Muscle of arm (tissue), 12 donors: Measurements from ENCODE around the gene PKP4. TPM values are rescaled to one million over a fixed set of nuclear protein-coding genes. Genes with fewer than 3 reads are reported as not detected.

ENCODE experiments used
- DNase-seq: peaks from one replicate; pipeline ENCODE4 v3.0.0-alpha.2; 2013
- polyA plus RNA-seq, 12 donors: library from polyadenylated mRNA; unstranded; fragments of 120-200 nt; gene quantifications; one replicate each; pipeline ENCODE4 v1.2.1, GENCODE V29; 2013; ENCODE audit not compliant: insufficient read length in 12 of 12

PKP4 gene
- polyA plus RNA-seq, 12 donors = 20.8 to 64.5 (median 29.0) TPM; not detected in 1

DNA sequence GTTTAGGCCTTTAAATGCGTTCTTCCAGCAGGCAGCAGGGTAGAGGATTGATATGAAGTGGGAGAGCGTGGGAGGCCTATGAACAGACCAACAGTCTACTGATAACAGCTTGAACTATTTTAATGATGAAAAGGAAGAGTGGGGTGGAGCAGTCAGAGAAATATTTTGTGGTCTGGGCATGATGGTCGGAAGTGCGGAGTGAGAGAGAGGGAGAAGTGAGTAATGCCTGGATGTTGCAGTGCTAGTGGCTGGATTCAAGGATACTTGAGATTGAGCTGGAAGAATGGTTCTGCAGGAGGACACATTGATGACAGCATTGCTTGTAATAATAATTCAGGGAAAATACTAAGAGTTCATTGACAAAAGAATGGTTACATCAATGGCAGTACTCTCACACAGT is 187.4 kb downstream of the PKP4 start:
- no peak for DNase-seq

DNA sequence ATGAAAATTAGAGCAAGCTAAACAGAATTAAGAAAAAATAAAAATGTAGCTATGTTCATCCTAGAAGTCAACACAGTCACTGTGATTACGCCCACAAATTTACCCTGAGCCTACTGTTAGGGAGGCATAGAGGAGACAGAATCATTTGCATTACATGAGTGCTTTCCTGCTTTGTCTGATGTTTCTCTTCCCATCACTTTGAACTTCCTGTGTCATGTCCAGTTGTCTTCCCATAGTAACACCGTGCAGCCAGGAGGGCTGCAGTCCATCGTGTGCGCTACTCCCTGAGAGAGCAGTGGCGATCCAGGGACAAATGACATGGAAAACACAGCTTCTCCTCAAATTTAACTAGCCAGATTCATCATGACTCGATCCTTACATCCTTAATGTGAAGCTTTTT is 188.5 kb downstream of the PKP4 start:
- DNase-seq = no peak

DNA sequence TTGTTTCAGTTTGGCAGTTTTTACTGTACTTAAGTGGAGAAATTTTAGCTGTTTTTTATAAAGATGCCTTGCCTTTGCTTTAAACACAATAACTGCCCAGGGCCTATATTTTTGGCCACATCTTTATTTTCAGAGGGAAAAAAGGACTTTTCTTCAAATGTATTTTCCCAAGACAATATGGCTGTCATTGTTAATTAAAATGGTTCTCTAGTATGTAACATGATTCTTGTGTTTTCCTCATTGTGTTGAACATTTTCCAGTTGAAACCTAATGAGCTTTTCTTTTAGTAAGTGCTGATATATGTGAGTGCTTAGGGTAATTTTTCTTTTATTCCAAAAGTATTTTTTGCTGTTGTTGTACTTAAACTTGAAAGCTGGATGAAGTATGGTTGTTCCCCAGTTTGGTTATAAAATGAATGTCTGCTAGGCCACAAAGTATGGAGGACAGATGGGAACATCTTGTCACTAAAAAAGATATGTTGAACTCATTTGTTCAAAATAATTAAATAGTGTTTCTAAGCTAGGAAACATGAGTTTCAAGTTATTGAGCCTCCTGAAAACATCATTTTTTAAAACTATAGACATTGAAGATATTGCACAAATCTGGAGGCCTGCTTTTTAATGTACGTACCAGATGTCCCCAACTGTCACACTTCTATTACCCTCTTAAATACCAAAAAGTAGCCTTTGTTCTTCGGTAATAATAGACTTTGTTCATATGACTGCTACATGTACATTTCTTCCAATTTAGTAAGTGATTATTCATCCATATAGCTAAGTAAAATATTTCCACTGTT is 190.9 kb downstream of the PKP4 start:
- DNase-seq = no peak

DNA sequence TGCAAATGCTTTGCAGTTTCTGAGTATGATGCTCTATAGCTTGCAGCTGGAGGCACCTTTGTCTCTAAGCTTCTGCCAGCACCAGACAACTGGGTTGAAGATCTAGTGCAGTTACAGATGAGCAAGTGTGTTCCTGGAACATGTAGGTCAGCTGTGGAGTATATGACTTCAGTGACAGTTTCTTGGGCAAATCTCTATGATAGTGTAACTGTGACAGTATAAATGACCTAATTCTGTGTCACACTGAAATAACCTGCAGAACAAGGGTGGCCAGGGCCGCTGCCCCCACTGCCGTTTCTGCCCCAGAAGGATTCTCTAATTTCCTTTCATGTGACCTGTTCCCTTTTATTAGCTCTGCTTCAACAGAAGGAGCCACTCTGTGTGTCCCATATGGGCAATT is 193.1 kb downstream of the PKP4 start:
- DNase-seq = no peak

DNA sequence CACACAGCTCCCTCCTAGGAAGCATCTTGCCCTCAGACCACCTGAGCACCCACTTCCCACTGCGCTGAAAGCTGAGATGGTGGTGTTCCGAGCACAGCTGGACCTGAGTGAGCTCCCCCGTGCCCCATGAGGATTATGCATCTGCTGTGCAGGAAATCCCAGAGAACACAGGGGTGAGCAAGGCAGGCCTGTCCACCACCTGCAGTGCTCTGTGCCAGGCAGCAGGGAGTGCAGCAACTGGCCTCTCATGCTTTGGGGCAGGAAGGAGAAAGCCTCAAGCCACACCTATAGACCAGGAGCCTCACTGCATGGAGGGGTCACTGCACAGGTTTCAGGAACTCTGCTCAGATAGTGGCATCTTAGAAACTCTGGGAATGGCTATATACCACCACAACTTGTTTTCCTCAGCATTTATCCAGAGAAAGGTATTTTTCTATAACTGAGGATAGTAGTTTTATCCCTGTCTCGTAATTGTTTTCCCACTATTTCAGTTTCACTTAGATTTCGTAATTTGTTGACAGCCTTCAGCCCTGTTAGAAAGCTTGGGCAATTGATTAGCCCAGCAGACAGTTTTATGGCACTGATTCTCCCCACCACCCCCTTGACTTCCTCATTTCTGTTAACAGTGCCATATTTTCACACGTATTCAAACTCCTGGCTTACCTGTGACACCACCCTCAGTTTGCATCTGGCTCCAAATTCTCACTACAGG is 194.1 kb downstream of the PKP4 start:
- DNase-seq = no peak

DNA sequence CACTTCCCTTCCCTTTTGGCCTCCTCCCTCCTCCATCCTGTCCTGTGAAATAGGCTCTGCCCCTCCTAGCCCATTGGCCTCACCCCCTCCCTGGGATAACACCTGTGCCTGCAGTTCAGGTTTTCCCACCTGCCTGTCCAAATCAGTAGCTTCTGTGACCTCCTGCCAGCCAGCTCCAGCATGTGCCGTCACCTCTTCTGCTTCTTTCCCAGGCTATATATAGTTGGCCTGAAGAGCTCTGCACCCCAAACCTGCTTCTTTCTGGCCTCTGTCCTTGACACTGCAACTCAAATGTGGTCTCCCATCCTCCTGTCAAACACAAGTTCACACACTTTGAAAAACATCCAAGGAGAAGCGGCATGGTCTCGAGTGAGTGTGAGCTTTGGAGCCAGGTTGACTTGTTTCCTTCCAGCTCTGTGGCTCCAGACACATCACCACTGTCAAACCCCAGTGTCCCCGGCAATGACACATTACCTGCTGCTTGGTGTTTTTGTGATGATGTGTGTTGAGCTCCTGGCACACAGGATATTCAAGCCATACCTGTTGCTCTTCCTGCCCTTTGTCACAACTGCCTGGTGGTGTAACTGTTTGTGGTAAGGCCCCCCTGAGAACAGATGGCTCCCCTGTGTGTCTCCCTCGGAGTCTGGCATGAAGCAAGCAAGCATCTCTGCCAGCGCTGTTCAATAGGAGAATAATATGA is 194.8 kb downstream of the PKP4 start:
- no peak for DNase-seq

DNA sequence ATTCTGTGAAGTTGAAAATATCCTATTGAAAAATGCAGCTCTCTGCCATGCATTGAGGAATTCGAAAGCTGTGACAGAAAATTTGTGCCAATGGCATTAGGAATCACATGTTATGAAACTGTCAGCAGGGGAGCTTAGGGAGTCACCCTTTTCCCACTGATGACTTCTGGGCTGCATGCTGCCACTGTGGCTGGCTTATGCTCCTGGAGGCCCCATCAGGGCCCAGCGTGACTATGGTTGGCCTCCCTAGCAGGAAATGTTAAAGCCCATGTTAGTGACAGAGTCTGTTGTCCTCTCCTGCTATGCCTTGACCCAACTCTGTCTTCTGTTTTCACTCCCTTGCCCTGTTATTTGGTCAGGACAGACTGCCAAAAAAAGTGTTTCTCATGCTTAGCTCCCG is 198.9 kb downstream of the PKP4 start:
- DNase-seq = no peak

DNA sequence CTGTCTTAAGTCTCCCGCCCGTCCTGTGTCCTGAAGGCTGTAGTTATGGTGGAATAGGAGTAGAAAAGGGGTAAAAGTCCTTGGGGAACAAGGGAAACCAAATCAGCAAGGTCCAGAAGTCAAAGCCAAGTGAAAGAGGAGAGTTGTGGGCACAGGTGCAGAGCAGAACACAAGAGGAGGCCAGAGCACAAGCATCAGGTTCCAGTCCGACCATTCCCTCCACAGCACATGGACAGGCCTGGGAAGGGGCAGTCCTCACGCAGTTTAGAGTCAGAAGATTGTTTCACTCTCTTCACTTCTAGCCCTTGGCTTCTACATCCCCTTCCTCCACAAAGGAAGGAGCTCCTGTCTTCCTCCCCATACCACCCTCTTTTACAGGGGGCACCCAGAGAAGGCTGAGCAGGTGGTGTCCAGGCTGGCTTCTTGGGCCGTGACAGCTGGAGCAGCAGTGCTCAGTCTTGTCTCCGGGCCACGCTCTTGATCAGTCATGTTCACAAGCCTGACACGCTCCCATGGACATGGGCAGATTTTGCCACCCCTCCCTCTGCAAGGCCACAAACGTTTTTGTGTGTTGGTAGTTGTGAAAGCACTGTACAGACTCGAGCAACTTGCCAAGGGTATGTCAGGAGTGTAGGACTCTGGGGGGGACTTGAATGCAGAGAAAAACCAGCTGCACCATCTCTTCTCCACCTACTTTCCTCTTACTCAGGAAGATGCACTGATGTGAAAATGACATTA is 199.9 kb downstream of the PKP4 start:
- DNase-seq = no peak

DNA sequence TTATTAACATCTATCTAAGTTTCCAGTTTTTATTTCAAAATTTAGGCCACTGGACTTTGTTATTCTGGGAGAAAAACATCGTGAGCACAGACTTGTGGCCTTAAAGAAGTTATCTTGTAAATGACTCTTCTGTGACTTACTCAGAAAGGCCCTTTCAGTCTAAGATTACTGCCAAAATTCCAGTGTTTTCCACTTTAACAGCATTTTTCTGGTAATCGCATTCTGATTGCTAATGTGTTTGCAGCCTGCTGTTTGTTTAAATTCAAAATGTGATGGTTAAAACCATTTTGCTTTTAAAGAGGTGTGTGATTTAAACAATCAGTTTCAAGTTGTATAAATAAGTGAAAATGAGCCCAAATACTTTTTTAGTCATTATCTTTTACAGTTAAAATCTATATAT is 201.6 kb downstream of the PKP4 start:
- DNase-seq = peak; percentile 37

DNA sequence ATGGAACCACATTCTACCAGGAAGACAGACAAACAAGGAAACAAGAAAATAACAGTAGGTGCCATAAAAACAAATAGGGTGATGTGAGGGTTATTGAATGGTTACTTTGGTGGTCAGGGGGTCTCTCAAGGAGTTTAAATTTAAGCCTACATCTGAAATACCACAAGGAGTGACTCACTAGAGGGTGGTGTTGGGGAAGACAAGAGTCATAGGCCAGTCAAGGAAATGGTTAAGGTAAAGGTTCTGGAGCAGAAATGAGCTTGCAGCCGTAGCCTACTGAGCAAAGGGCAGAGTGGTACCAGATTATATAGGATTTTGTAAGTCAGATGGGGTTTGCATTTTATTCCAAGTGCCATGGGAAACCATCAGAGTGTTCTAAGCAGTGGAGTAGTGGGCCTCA is 202.7 kb downstream of the PKP4 start:
- no peak for DNase-seq

DNA sequence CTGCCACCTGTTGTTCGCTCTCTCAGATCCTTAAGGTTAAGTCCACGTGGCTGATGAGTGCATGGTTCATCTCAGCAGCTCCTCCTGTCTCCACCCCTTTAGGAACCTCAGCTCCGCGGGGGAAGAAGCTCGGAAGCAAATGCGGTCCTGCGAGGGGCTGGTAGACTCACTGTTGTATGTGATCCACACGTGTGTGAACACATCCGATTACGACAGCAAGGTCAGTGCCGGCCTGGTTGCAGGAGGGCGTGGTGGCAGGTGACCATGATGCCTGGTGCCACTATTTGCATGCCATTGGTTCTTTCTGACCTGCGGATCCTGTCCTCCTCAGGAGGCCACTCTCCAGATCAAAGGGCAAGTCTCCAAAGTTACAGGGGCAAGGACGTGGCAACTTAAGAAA is 204.5 kb downstream of the PKP4 start:
- no peak for DNase-seq

DNA sequence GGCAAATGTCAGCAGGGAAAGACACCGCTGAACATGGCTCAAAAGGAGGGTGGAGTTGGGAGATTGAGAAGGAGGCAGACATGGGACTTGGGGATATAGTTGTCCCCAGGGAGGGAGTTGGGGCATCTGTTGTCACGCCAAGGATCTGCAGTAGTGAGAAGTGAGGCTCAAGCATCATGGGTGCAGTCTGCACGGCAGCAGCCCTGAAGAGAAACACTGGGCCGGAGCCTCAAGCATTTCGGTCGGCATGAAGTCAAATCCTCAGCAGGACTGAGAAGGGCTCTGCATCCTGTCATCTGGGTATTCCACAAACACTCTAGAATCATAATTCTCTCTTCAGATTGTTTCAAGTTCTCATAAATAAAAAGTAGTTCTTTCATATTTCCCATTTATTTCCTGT is 205.7 kb downstream of the PKP4 start:
- no peak for DNase-seq

DNA sequence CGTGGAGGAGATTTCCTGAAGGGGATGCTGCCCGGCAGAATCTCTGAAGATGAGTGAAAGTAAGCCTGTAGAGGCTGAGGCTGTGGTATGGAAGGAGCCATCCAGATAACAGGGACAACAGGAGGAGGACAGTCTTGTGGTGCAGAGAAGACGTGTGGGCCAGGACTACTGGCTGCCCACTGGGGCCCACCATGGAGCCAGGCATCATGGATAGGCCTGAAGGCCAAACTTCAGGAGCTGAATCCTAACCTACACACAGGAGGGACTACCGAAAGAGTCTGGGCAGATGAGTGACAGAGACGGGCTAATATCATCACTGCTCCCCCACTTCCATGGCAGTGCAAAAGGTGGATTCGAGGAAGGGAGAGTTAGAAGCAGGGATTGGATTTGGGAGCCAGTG is 207.0 kb downstream of the PKP4 start:
- DNase-seq = no peak

DNA sequence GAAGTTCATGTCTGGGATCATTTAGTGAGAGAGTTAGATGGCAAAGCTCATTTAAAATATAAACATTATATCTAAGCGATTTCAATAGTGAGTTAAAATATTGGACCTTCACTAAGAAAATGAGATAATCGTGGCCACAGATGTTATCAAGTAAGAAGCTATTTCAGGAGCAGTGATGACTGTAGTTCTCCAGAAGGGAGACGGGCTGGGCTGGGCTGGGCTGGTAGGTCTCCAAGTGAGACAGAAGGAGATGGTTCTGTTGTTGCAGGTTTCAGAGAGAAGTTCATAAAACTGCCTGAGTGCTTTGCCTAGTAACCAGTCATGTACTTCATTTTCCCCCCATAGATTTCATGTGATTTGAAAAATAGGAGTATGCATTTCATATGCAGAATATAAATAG is 208.2 kb downstream of the PKP4 start:
- peak; percentile 25 for DNase-seq

DNA sequence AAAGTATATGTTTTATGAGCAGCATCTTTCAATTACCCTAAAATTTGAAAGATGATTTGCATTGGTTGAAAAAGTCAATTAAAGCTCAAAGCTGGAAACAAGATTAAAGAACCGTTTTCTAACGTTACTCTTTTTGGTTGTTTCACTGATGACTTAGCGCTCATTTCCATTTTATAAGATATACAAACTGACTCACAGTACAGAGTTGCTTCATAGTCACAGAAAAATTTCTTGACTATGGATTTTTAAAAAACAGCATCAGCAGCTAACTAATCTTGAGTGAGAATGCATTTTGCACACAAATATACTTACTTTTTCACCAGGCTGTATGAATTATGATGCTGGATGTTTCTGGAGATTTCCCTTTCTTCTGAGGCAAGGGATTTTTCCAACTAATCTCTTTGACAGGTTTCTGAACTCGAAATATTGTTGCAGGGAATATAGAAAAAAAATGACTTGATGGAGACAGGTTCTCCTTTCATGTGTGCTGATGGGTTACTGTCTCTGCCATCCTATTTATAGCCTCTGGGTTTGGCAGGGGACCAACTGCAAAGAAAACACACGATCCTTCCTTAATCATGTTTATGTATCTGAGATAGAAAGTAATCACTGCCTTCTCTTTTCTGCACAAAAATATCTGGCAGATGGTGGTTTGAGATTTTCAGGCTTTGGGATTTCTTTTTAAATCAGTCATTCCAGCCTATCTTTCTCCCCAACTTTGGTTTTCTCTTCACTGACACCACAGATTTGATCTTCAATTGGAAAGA is 209.0 kb downstream of the PKP4 start:
- DNase-seq = no peak

DNA sequence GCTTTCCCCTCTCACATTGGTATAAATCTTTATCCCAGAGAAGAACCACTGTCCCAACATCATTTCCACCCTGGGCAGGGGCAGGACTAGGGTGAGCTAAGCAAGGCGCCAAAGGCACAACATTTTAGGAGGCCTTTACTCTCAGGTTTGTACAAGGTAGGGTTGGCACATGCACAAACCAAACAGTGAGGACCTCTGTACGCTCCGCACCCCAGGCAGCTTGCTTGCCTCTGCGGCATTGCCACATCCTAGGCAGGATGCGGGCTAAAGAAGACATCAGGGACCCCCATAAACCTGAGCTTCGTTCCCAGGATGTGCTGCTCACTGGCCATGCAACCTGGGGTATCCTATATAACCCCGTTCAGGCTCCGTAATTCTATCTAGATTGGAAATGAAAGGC is 210.2 kb downstream of the PKP4 start:
- no peak for DNase-seq

DNA sequence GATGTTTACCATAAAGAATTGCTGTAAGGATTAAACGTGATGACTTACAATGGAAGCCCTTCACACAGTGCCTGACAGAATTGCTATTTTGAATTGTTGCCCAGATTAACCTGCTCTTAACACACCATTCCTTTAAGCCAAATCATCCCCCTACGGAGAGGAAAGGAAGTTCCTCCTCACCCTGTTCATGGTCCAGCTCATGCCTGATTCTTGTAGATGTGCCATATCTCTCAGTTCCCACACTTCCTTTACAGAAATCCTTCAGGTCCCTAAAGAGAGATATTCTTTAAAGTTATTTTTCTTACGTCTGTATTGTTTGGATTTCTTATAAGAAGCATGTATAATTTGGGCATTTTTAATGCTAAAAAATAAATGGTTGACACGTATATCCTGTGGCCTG is 210.8 kb downstream of the PKP4 start:
- DNase-seq = peak; percentile 64

DNA sequence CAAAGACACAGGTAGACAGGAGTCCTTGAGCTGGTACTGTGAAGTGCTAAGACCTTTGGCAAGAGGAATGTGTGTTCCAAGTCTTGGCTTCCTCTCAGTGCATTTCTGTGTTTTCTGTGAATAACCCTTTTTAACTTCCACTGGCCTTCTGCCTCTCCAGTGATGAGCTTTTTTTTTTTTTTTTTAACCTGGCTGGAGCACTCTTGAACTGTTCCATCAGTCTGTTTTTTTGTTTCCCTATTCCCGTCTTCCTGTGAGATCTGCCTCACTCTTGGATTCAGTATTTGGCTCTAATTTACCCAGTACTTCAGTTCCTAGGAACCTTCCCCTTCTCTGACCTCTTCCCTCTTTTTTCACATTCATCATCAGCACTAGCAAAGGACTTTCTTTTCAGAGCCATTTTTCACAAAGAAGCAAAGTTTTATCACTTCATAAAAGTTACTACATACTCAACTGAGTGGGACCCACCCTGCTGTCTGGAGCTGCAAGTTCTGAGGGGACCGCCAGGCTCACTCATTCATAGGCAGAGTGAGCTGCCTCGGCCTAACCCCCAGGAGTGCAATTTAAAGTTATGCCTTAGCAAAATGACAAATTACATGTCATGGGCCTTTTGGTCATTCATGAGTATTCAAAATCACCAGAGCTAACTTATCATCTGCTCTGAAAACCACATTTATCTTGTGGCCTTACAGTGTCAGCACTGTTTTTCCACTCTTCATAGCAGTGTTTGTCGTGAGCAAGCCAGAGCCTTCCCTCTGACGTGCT is 211.4 kb downstream of the PKP4 start:
- DNase-seq = peak; percentile 81

DNA sequence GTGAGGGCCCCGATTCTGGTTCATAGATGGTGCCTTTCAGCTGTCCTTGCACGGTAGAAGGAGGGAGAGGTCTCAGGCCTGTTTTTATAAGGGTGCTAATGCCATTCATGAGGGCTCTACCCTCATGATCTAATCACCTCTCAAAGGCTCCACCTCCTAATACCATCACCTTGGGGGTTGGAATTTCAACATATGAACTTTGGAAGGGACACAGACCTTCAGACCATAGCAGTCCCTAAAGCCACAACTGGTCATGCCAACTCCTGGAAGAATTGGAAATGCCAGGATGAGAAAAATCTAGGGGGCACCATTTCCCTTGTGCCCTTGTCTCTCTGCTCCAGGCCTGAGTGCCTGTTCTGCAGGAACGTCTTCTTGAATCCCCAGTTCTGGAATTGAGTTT is 213.5 kb downstream of the PKP4 start:
- no peak for DNase-seq

DNA sequence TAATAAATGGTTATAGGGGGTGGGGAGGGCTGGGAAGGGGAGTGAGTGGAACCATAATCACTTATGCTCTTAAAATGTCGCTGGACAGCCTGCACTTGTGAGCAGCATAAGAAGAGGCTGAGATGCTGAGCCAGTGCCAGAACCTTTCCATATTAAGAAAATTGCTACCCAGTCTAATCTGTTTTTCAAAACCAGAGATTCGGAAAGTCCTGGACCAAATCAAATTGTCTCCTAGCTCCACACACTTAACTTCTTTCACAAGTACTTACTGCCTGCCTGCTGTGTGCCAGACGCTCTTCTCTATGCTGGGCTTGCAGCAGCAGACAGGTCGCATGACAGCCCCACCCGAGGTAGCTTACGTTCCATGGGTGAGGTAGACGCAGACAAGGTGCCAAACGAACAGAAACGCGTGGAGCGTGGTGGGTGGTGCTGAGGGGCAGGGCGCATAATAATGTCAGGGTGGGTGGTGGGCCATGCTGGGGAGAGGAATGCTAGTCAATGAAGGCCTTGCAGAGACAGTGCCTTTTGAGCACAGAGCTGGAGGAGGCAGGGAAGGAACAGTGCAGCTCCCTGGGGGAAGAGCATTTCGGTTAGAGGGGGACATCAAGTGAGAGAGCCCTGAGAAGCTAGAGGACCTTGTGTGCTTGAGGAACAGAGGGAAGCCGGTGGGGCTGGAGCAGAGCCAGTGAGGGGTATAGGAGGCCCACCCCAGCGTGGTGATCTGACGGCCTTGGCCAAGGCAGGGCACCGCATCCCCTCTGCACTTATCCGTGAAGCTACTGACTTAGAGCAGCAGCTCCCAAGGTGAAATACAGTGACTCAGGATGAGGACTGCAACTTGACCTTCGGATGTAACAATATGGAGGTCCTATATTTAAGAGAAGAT is 214.9 kb downstream of the PKP4 start:
- no peak for DNase-seq
